SK-N-SH treated with all-trans-retinoic acid at 6 μM for 48 hours (cell line): ENCODE data around the gene E2F2.

Source experiments
- ATAC-seq: fragments of 200-7000 bp; cut with Tn5 transposase; 3 replicates; pipeline ENCODE4 v1.9.1; 2020; ENCODE audit warnings: mild to moderate bottlenecking, moderate library complexity
- ARNTL ChIP-seq: fragments of 450-650 bp; formaldehyde crosslinking; IDR thresholded peaks from 2 replicates; pipeline ENCODE4 v1.5.0; 2020; ENCODE audit warnings: low read depth, mild to moderate bottlenecking, moderate library complexity, borderline replicate concordance
- CSDC2 ChIP-seq: fragments of 250-450 bp; sonication (Bioruptor Pico); IDR thresholded peaks from 2 replicates; pipeline ENCODE4 v1.5.0; 2020; ENCODE audit warnings: mild to moderate bottlenecking, moderate library complexity
- ESRRG ChIP-seq: fragments of 250-450 bp; sonication (Bioruptor Pico); IDR thresholded peaks from 2 replicates; pipeline ENCODE4 v1.6.1; 2021; ENCODE audit warnings: mild to moderate bottlenecking
- GLIS3 ChIP-seq: fragments of 250-450 bp; sonication (Bioruptor Pico); IDR thresholded peaks from 2 replicates; pipeline ENCODE4 v1.5.0; 2020; ENCODE audit warnings: mild to moderate bottlenecking, moderate library complexity
- ISL1 ChIP-seq: fragments of 250-450 bp; sonication (Bioruptor Pico); IDR thresholded peaks from 2 replicates; pipeline ENCODE4 v2.1.2; 2022; ENCODE audit warnings: mild to moderate bottlenecking, moderate library complexity
- OSR1 ChIP-seq: fragments of 250-450 bp; sonication (Bioruptor Pico); IDR thresholded peaks from 2 replicates; pipeline ENCODE4 v1.8.0; 2022; ENCODE audit warnings: moderate library complexity, mild to moderate bottlenecking, inconsistent platforms
- PATZ1 ChIP-seq: fragments of 250-450 bp; sonication (Bioruptor Pico); IDR thresholded peaks from 2 replicates; pipeline ENCODE4 v1.8.0; 2020; ENCODE audit warnings: mild to moderate bottlenecking, moderate library complexity, borderline replicate concordance
- PPARA ChIP-seq: fragments of 250-450 bp; sonication (Bioruptor Pico); IDR thresholded peaks from 2 replicates; pipeline ENCODE4 v1.5.0; 2020; ENCODE audit warnings: mild to moderate bottlenecking, borderline replicate concordance
- RARB ChIP-seq: fragments of 250-450 bp; sonication (Bioruptor Pico); IDR thresholded peaks from 2 replicates; pipeline ENCODE4 v1.8.0; 2021; ENCODE audit warnings: mild to moderate bottlenecking, moderate library complexity
- SNAI2 ChIP-seq: fragments of 250-450 bp; sonication (Bioruptor Pico); IDR thresholded peaks from 2 replicates; pipeline ENCODE4 v1.5.0; 2020; ENCODE audit warnings: mild to moderate bottlenecking, moderate library complexity
- TCF4 ChIP-seq: fragments of 250-450 bp; sonication (Bioruptor Pico); IDR thresholded peaks from 2 replicates; pipeline ENCODE4 v1.8.0; 2021; ENCODE audit warnings: mild to moderate bottlenecking, moderate library complexity, borderline replicate concordance
- TOX ChIP-seq: fragments of 250-450 bp; sonication (Bioruptor Pico); IDR thresholded peaks from 2 replicates; pipeline ENCODE4 v1.8.0; 2021; ENCODE audit warnings: mild to moderate bottlenecking, moderate library complexity, borderline replicate concordance
- ZFP3 ChIP-seq: fragments of 250-450 bp; sonication (Bioruptor Pico); IDR thresholded peaks from 2 replicates; pipeline ENCODE4 v1.5.0; 2020; ENCODE audit warnings: mild to moderate bottlenecking, moderate library complexity
- ZNF565 ChIP-seq: fragments of 450-650 bp; formaldehyde crosslinking; conservative IDR thresholded peaks from 2 replicates; pipeline ENCODE4 v1.5.0; 2020; ENCODE audit warnings: low read depth, mild to moderate bottlenecking, moderate library complexity
- ZNF70 ChIP-seq: fragments of 450-650 bp; formaldehyde crosslinking; IDR thresholded peaks from 2 replicates; pipeline ENCODE4 v1.5.0; 2020; ENCODE audit warnings: mild to moderate bottlenecking, moderate library complexity
- ZNF8 ChIP-seq: fragments of 450-650 bp; formaldehyde crosslinking; IDR thresholded peaks from 2 replicates; pipeline ENCODE4 v1.5.0; 2020; ENCODE audit warnings: mild to moderate bottlenecking, moderate library complexity
- TF ChIP-seq, protein P1 (sequence below): fragments of 250-450 bp; sonication (Bioruptor Pico); IDR thresholded peaks from 2 replicates; pipeline ENCODE4 v1.5.0; 2020; ENCODE audit warnings: mild to moderate bottlenecking, moderate library complexity
- TF ChIP-seq, protein P2 (sequence below): fragments of 250-450 bp; sonication (Bioruptor Pico); IDR thresholded peaks from 2 replicates; pipeline ENCODE4 v1.5.1; 2020; ENCODE audit warnings: low read depth, mild to moderate bottlenecking, moderate library complexity

The E2F2 gene

DNA sequence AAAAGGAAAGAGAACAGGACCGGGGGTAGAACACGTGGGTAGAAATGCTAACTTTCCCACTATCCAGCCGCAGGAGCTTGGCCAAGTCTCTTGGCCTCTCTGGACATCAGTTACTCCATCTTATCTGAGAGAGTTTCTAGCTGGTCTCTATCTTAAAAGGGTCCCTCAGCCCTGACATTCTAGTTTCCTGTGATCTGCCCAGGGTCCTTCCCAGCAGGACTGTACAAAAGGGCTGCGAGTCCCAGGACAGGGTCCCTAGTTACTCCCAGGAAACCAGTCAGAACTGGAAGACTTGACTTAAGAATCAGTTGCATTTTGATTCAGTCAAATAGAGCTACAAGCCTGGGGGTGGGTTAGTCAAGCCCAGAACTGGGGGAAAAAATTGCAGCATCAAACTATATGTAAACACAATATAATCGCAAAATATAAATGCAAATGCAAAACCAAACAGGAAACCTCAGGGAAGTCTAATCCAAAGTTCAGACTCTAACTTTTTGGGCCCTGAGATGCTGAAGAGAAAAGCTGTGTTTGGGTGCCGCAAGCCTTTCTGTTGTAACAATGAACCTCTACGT, 49.9 kb downstream of the E2F2 start (continued):
- TF ChIP-seq ARNTL (CRISPR knock-in tag) (no peak), GLIS3 (CRISPR knock-in tag) (no peak), RARB (CRISPR knock-in tag) (no peak)

DNA sequence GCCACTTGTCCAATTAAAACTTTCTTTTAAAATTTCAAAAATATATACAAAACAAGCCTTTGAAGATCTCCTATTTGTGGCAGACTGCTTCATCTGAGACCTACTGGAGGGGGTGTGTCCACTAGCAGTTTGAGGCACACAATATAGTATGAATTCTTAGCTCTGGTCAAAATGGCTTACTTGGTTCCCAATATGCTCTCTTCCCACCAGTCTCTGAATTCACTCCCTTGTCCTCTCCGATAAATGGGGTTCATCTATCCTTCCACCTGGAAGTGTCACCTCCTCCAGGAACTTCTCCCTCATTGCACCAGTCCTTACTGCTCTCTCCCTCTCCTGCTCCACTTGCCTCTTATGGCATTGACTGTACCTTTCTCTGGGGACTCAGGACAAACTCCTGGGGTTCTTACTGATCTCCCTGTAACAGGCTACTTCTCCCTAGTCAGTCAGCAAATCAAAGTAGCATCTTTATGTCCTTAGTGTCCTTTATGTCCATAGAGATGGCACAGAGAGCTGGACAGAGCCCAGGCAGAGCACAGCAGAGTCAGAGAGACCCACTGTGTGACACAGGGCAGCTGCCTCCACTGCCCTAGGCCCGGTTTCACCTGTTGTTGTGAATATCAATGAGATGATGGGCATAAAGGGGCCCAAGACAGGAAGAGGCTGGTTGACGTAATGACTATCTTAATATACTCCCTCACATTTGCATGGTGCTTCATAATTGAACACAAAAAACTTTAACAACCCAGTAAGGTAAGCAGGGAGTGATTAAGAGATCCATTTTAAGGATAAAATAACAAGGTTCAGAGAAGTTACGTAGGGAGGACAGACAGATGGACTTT, 50.6 kb downstream of the E2F2 start:
- TF ChIP-seq, protein P1, sequence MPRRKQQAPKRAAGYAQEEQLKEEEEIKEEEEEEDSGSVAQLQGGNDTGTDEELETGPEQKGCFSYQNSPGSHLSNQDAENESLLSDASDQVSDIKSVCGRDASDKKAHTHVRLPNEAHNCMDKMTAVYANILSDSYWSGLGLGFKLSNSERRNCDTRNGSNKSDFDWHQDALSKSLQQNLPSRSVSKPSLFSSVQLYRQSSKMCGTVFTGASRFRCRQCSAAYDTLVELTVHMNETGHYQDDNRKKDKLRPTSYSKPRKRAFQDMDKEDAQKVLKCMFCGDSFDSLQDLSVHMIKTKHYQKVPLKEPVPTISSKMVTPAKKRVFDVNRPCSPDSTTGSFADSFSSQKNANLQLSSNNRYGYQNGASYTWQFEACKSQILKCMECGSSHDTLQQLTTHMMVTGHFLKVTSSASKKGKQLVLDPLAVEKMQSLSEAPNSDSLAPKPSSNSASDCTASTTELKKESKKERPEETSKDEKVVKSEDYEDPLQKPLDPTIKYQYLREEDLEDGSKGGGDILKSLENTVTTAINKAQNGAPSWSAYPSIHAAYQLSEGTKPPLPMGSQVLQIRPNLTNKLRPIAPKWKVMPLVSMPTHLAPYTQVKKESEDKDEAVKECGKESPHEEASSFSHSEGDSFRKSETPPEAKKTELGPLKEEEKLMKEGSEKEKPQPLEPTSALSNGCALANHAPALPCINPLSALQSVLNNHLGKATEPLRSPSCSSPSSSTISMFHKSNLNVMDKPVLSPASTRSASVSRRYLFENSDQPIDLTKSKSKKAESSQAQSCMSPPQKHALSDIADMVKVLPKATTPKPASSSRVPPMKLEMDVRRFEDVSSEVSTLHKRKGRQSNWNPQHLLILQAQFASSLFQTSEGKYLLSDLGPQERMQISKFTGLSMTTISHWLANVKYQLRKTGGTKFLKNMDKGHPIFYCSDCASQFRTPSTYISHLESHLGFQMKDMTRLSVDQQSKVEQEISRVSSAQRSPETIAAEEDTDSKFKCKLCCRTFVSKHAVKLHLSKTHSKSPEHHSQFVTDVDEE (CRISPR knock-in tag), result no peak
- TF ChIP-seq PPARA, result no peak
- no peak for TF ChIP-seq TCF4 (CRISPR knock-in tag)
- no peak for TF ChIP-seq ZNF70 (CRISPR knock-in tag)
- TF ChIP-seq ZNF565 (CRISPR knock-in tag), result no peak
- TF ChIP-seq, protein P2, sequence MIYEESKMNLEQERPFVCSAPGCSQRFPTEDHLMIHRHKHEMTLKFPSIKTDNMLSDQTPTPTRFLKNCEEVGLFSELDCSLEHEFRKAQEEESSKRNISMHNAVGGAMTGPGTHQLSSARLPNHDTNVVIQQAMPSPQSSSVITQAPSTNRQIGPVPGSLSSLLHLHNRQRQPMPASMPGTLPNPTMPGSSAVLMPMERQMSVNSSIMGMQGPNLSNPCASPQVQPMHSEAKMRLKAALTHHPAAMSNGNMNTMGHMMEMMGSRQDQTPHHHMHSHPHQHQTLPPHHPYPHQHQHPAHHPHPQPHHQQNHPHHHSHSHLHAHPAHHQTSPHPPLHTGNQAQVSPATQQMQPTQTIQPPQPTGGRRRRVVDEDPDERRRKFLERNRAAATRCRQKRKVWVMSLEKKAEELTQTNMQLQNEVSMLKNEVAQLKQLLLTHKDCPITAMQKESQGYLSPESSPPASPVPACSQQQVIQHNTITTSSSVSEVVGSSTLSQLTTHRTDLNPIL, result no peak
- TF ChIP-seq PATZ1 (CRISPR knock-in tag), result no peak
- no peak for TF ChIP-seq GLIS3 (CRISPR knock-in tag)
- TF ChIP-seq RARB (CRISPR knock-in tag), result no peak
- TF ChIP-seq SNAI2 (CRISPR knock-in tag), result no peak
- TF ChIP-seq CSDC2 (CRISPR knock-in tag), result no peak
- ATAC-seq, result no peak

- ATAC-seq, result no peak
- no peak for TF ChIP-seq ZNF8
- TF ChIP-seq OSR1, result no peak
- TF ChIP-seq TCF4 (CRISPR knock-in tag), result no peak
- no peak for TF ChIP-seq PATZ1 (CRISPR knock-in tag)
- TF ChIP-seq, protein P2, result no peak
- TF ChIP-seq ESRRG (CRISPR knock-in tag), result no peak
- no peak for TF ChIP-seq CSDC2 (CRISPR knock-in tag)
- TF ChIP-seq TOX (CRISPR knock-in tag), result no peak
- TF ChIP-seq RARB (CRISPR knock-in tag), result no peak
- TF ChIP-seq ZFP3 (CRISPR knock-in tag), result no peak
- TF ChIP-seq ISL1 (CRISPR knock-in tag), result no peak
- TF ChIP-seq SNAI2 (CRISPR knock-in tag), result no peak
Measured at GRCh38 chr1:23479666-23479941, 51.4 kb downstream of the E2F2 start.
